GM19023 (cell line): ENCODE measurements around the gene JPH2.
"Not testable (repeated sequence)": the region's sequence is repeated elsewhere in the genome, so short reads cannot be mapped to it uniquely, and the experiment has no call there.

Experiments used
- ATAC-seq: cut with Tn5 transposase; IDR thresholded peaks from one replicate; pipeline ENCODE4 v1.9.1; 2021; ENCODE audit warnings: mild to moderate bottlenecking, moderate library complexity; ENCODE audit not compliant: unreplicated experiment

JPH2 gene

GRCh38 chr20:44159711-44160110 is 27.3 kb downstream of the JPH2 start:
- ATAC-seq = no peak

- no peak for ATAC-seq
These were observed 27.9 kb downstream of the JPH2 start for GRCh38 chr20:44159125-44159524.

GRCh38 chr20:44157061-44157460 is 29.9 kb downstream of the JPH2 start:
- no peak for ATAC-seq

GRCh38 chr20:44154521-44155001 is 32.4 kb downstream of the JPH2 start:
- no peak for ATAC-seq

- no peak for ATAC-seq
These were observed 33.3 kb downstream of the JPH2 start for GRCh38 chr20:44153636-44154043.

GRCh38 chr20:44151621-44152416 is 35.2 kb downstream of the JPH2 start:
- no peak for ATAC-seq

GRCh38 chr20:44146272-44146671 is 40.7 kb downstream of the JPH2 start:
- no peak for ATAC-seq

- no peak for ATAC-seq
These were observed 41.7 kb downstream of the JPH2 start for GRCh38 chr20:44145131-44145775.

- no peak for ATAC-seq
These were observed 43.1 kb downstream of the JPH2 start for GRCh38 chr20:44143936-44144335.

GRCh38 chr20:44142413-44142812 is 44.6 kb downstream of the JPH2 start:
- ATAC-seq = no peak

GRCh38 chr20:44141873-44142272 is 45.1 kb downstream of the JPH2 start:
- no peak for ATAC-seq

GRCh38 chr20:44138867-44139266 is 48.1 kb downstream of the JPH2 start:
- ATAC-seq = no peak

- no peak for ATAC-seq
These were observed 49.7 kb downstream of the JPH2 start for GRCh38 chr20:44137266-44137801.

GRCh38 chr20:44136579-44137265 is 50.3 kb downstream of the JPH2 start:
- no peak for ATAC-seq

GRCh38 chr20:44135417-44136204 is 51.4 kb downstream of the JPH2 start:
- ATAC-seq = no peak

- no peak for ATAC-seq
These were observed 52.0 kb downstream of the JPH2 start for GRCh38 chr20:44135012-44135412.

- ATAC-seq = no peak
These were observed 53.6 kb downstream of the JPH2 start for GRCh38 chr20:44133424-44133823.

GRCh38 chr20:44131704-44132103 is 55.3 kb downstream of the JPH2 start:
- ATAC-seq = no peak

- ATAC-seq = no peak
These were observed 56.9 kb downstream of the JPH2 start for GRCh38 chr20:44129911-44130718.

- not testable (repeated sequence) for ATAC-seq
These were observed 57.7 kb downstream of the JPH2 start for GRCh38 chr20:44129300-44129699.
